Measurements from ENCODE around the gene KANSL3. TPM values are rescaled to one million over a fixed set of nuclear protein-coding genes. Genes with fewer than 3 reads are reported as not detected.

Gene KANSL3
- total RNA-seq, 1 donor from 2014 or later, result 32.5 TPM

- H3K27me3 Mint-ChIP-seq (ENCODE audit: unreplicated experiment), result peaks cover 10% of the 10 kb centered on the region
- H3K4me3 Mint-ChIP-seq (ENCODE audit: unreplicated experiment), result no peak overlapping the region
- H3K9me3 Mint-ChIP-seq (ENCODE audit: unreplicated experiment), result peaks cover 5% of the 10 kb centered on the region
- peaks cover 4% of the 10 kb centered on the region for H3K36me3 Mint-ChIP-seq (ENCODE audit: unreplicated experiment)
- no peaks in the 10 kb centered on the region for H3K4me1 Mint-ChIP-seq (ENCODE audit: low read depth, unreplicated experiment)
- no peak for DNase-seq
- TF ChIP-seq, protein P1, sequence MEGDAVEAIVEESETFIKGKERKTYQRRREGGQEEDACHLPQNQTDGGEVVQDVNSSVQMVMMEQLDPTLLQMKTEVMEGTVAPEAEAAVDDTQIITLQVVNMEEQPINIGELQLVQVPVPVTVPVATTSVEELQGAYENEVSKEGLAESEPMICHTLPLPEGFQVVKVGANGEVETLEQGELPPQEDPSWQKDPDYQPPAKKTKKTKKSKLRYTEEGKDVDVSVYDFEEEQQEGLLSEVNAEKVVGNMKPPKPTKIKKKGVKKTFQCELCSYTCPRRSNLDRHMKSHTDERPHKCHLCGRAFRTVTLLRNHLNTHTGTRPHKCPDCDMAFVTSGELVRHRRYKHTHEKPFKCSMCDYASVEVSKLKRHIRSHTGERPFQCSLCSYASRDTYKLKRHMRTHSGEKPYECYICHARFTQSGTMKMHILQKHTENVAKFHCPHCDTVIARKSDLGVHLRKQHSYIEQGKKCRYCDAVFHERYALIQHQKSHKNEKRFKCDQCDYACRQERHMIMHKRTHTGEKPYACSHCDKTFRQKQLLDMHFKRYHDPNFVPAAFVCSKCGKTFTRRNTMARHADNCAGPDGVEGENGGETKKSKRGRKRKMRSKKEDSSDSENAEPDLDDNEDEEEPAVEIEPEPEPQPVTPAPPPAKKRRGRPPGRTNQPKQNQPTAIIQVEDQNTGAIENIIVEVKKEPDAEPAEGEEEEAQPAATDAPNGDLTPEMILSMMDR (IDR thresholded peaks at IDR 0.05; ENCODE audit: partially characterized antibody, unreplicated experiment), result no peak
- no peak overlapping the region for H3K27ac Mint-ChIP-seq (ENCODE audit: unreplicated experiment)
Measured at GRCh38 chr2:96549466-96549785, 88.7 kb downstream of the KANSL3 start.

- no peak overlapping the region for H3K4me3 Mint-ChIP-seq (ENCODE audit: unreplicated experiment)
- no peaks in the 10 kb centered on the region for H3K4me1 Mint-ChIP-seq (ENCODE audit: low read depth, unreplicated experiment)
- H3K27ac Mint-ChIP-seq (ENCODE audit: unreplicated experiment), result no peak overlapping the region
- no peak for DNase-seq
- TF ChIP-seq, protein P1 (IDR thresholded peaks at IDR 0.05; ENCODE audit: partially characterized antibody, unreplicated experiment), result no peak
- peaks cover 5% of the 10 kb centered on the region for H3K9me3 Mint-ChIP-seq (ENCODE audit: unreplicated experiment)
- H3K36me3 Mint-ChIP-seq (ENCODE audit: unreplicated experiment), result peaks cover 7% of the 10 kb centered on the region
- peaks cover 10% of the 10 kb centered on the region for H3K27me3 Mint-ChIP-seq (ENCODE audit: unreplicated experiment)
Measured at GRCh38 chr2:96548558-96549465, 89.3 kb downstream of the KANSL3 start.

DNA sequence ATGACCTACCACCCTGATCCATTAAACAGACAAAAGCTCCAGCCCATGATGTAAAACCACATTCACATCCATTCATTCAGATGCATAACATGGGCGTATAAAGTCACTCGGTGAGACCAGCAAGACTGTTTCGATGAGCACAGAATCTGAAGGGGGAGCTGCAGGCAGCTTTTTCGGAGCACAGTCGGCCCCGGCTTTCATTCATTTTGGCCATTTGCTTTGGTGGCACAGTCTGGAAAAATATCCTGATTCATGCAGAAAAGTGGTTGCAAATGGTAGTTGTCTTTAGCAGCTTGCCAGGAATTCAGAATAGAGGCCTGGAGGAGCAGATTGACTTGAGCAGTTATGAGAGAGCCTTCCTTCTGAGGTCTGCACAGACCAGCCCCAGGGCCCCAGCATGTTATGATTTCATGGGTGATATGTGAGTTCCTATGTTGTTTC, 90.4 kb downstream of the KANSL3 start:
- no peak for DNase-seq
- peaks cover 14% of the 10 kb centered on the region for H3K27me3 Mint-ChIP-seq (ENCODE audit: unreplicated experiment)
- peaks cover 7% of the 10 kb centered on the region for H3K36me3 Mint-ChIP-seq (ENCODE audit: unreplicated experiment)
- no peak overlapping the region for H3K4me3 Mint-ChIP-seq (ENCODE audit: unreplicated experiment)
- H3K4me1 Mint-ChIP-seq (ENCODE audit: low read depth, unreplicated experiment), result no peaks in the 10 kb centered on the region
- peak overlapping the region; percentile 22 for H3K27ac Mint-ChIP-seq (ENCODE audit: unreplicated experiment)
- peaks cover 5% of the 10 kb centered on the region for H3K9me3 Mint-ChIP-seq (ENCODE audit: unreplicated experiment)
- TF ChIP-seq, protein P1 (IDR thresholded peaks at IDR 0.05; ENCODE audit: partially characterized antibody, unreplicated experiment), result no peak

GRCh38 chr2:96547203-96547641, 90.9 kb downstream of the KANSL3 start:
- H3K27ac Mint-ChIP-seq (ENCODE audit: unreplicated experiment), result no peak overlapping the region

More at GRCh38 chr2:96547203-96547641, 90.9 kb downstream of the KANSL3 start:
- TF ChIP-seq, protein P1 (IDR thresholded peaks at IDR 0.05; ENCODE audit: partially characterized antibody, unreplicated experiment), result no peak
- Mint-ChIP-seq H3K36me3 (ENCODE audit: unreplicated experiment) (peaks cover 7% of the 10 kb centered on the region), H3K27me3 (ENCODE audit: unreplicated experiment) (peaks cover 14% of the 10 kb centered on the region), H3K4me1 (ENCODE audit: low read depth, unreplicated experiment) (no peaks in the 10 kb centered on the region), H3K9me3 (ENCODE audit: unreplicated experiment) (peaks cover 5% of the 10 kb centered on the region), H3K4me3 (ENCODE audit: unreplicated experiment) (no peak overlapping the region)
- no peak for DNase-seq
